Adrenal gland (tissue), 5 donors: ENCODE data around the gene NINJ1.

ENCODE experiments used
- POLR2A ChIP-seq, 2 donors: fragments of 450-650 bp; IDR thresholded peaks; one replicate each; pipeline ENCODE4 v1.6.1; 2017; ENCODE audit warnings: antibody characterized with exemption in 2 of 2, mild to moderate bottlenecking in 2 of 2, moderate library complexity in 1 of 2
- TF ChIP-seq, protein P1 (sequence below), 6 experiments: fragments of 450-650 bp in 4 of 6; fragments of 200-600 bp in 2 of 6; sonication (generic) in 1 of 6; IDR thresholded peaks; 1 replicate in 5 of 6; 2 replicates in 1 of 6; pipeline versions ENCODE4 v1.5.1 to v1.8.0; 2016 to 2021; ENCODE audit warnings: antibody characterized with exemption in 6 of 6, mild to moderate bottlenecking in 2 of 6, moderate library complexity in 1 of 6
- donor health status: DM: no; HTN: no; CAD: no.

- TF ChIP-seq, protein P1, sequence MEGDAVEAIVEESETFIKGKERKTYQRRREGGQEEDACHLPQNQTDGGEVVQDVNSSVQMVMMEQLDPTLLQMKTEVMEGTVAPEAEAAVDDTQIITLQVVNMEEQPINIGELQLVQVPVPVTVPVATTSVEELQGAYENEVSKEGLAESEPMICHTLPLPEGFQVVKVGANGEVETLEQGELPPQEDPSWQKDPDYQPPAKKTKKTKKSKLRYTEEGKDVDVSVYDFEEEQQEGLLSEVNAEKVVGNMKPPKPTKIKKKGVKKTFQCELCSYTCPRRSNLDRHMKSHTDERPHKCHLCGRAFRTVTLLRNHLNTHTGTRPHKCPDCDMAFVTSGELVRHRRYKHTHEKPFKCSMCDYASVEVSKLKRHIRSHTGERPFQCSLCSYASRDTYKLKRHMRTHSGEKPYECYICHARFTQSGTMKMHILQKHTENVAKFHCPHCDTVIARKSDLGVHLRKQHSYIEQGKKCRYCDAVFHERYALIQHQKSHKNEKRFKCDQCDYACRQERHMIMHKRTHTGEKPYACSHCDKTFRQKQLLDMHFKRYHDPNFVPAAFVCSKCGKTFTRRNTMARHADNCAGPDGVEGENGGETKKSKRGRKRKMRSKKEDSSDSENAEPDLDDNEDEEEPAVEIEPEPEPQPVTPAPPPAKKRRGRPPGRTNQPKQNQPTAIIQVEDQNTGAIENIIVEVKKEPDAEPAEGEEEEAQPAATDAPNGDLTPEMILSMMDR (IDR thresholded peaks at IDR 0.05), result no peak
- TF ChIP-seq POLR2A (IDR thresholded peaks at IDR 0.05), result no peak
These were observed 14.4 kb downstream of the NINJ1 start for GRCh38 chr9:93119703-93119952.
